ENCODE results near the gene SLC5A3. TPM values are rescaled to one million over a fixed set of nuclear protein-coding genes. Genes with fewer than 3 reads are reported as not detected.

SLC5A3 gene
- polyA plus RNA-seq, 1 donor from 2014 or later = 18.2 TPM

GRCh38 chr21:34046917-34047316 is 26.5 kb upstream of the SLC5A3 start:
- Histone ChIP-seq H3K9me3 (ENCODE audit: low read length) (no peaks in the 10 kb centered on the region), H3K4me2 (ENCODE audit: low read length) (no peak overlapping the region), H3K79me2 (replicated peaks; ENCODE audit: insufficient read depth, low read length) (no peaks in the 10 kb centered on the region), H3K4me3 (ENCODE audit: low read length) (no peak overlapping the region), H4K20me1 (ENCODE audit: insufficient read depth) (no peaks in the 10 kb centered on the region), H3K9me2 (ENCODE audit: insufficient read depth, low read length) (no peaks in the 10 kb centered on the region), H3K36me3 (ENCODE audit: insufficient read depth, low read length) (no peaks in the 10 kb centered on the region), H2AFZ (ENCODE audit: low read depth, low read length) (no peak overlapping the region), H3K27ac (ENCODE audit: low read length) (no peak overlapping the region), H3K27me3 (ENCODE audit: insufficient read depth, low read depth, low read length) (no peaks in the 10 kb centered on the region), H3F3A (ENCODE audit: insufficient read depth, low read length, poor library complexity, severe bottlenecking) (no peaks in the 10 kb centered on the region), H3K9ac (ENCODE audit: low read length) (no peak overlapping the region)
- TF ChIP-seq MXI1 (conservative IDR thresholded peaks at IDR 0.05; ENCODE audit: poor library complexity, severe bottlenecking) = no peak

- Histone ChIP-seq H3K36me3 (ENCODE audit: insufficient read depth, low read length) (no peaks in the 10 kb centered on the region), H2AFZ (ENCODE audit: low read depth, low read length) (no peak overlapping the region), H3K9me2 (ENCODE audit: insufficient read depth, low read length) (no peaks in the 10 kb centered on the region), H3K9me3 (ENCODE audit: low read length) (no peaks in the 10 kb centered on the region), H3F3A (ENCODE audit: insufficient read depth, low read length, poor library complexity, severe bottlenecking) (no peaks in the 10 kb centered on the region), H3K27me3 (ENCODE audit: insufficient read depth, low read depth, low read length) (no peaks in the 10 kb centered on the region), H3K4me2 (ENCODE audit: low read length) (no peak overlapping the region), H3K79me2 (replicated peaks; ENCODE audit: insufficient read depth, low read length) (no peaks in the 10 kb centered on the region), H3K9ac (ENCODE audit: low read length) (no peak overlapping the region), H3K4me3 (ENCODE audit: low read length) (no peak overlapping the region), H3K27ac (ENCODE audit: low read length) (no peak overlapping the region), H4K20me1 (ENCODE audit: insufficient read depth) (no peaks in the 10 kb centered on the region)
- TF ChIP-seq EP300 (conservative IDR thresholded peaks at IDR 0.05; ENCODE audit: poor library complexity, severe bottlenecking) (no peak), RAD21 (conservative IDR thresholded peaks at IDR 0.05) (no peak), TAF1 (IDR thresholded peaks at IDR 0.05; ENCODE audit: low read depth) (no peak), REST (IDR thresholded peaks at IDR 0.05; ENCODE audit: borderline replicate concordance) (no peak), SMC3 (conservative IDR thresholded peaks at IDR 0.05; ENCODE audit: poor library complexity) (no peak), POLR2AphosphoS5 (IDR thresholded peaks at IDR 0.05) (no peak), MXI1 (conservative IDR thresholded peaks at IDR 0.05; ENCODE audit: poor library complexity, severe bottlenecking) (no peak), EZH2 (IDR thresholded peaks at IDR 0.05; ENCODE audit: borderline replicate concordance, insufficient read depth, low read length, poor library complexity, severe bottlenecking) (no peak), CTCF (IDR thresholded peaks at IDR 0.05; ENCODE audit: poor library complexity, severe bottlenecking) (no peak)
Observed at GRCh38 chr21:34047835-34048234, 25.5 kb upstream of the SLC5A3 start.

- Histone ChIP-seq H4K20me1 (ENCODE audit: insufficient read depth) (no peaks in the 10 kb centered on the region), H3K9ac (ENCODE audit: low read length) (no peak overlapping the region), H3K27me3 (ENCODE audit: insufficient read depth, low read depth, low read length) (no peaks in the 10 kb centered on the region), H3K9me3 (ENCODE audit: low read length) (no peaks in the 10 kb centered on the region), H3K4me3 (ENCODE audit: low read length) (no peak overlapping the region), H3K79me2 (replicated peaks; ENCODE audit: insufficient read depth, low read length) (no peaks in the 10 kb centered on the region), H3F3A (ENCODE audit: insufficient read depth, low read length, poor library complexity, severe bottlenecking) (no peaks in the 10 kb centered on the region), H2AFZ (ENCODE audit: low read depth, low read length) (no peak overlapping the region), H3K27ac (ENCODE audit: low read length) (no peak overlapping the region), H3K9me2 (ENCODE audit: insufficient read depth, low read length) (no peaks in the 10 kb centered on the region), H3K4me2 (ENCODE audit: low read length) (no peak overlapping the region), H3K36me3 (ENCODE audit: insufficient read depth, low read length) (no peaks in the 10 kb centered on the region)
- no peak for TF ChIP-seq SMC3 (conservative IDR thresholded peaks at IDR 0.05; ENCODE audit: poor library complexity)
- TF ChIP-seq MXI1 (conservative IDR thresholded peaks at IDR 0.05; ENCODE audit: poor library complexity, severe bottlenecking) = no peak
- TF ChIP-seq REST (IDR thresholded peaks at IDR 0.05; ENCODE audit: borderline replicate concordance) = no peak
- TF ChIP-seq POLR2AphosphoS5 (IDR thresholded peaks at IDR 0.05) = no peak
- no peak for TF ChIP-seq CTCF (IDR thresholded peaks at IDR 0.05; ENCODE audit: poor library complexity, severe bottlenecking)
- no peak for TF ChIP-seq EZH2 (IDR thresholded peaks at IDR 0.05; ENCODE audit: borderline replicate concordance, insufficient read depth, low read length, poor library complexity, severe bottlenecking)
- no peak for TF ChIP-seq EP300 (conservative IDR thresholded peaks at IDR 0.05; ENCODE audit: poor library complexity, severe bottlenecking)
- TF ChIP-seq RAD21 (conservative IDR thresholded peaks at IDR 0.05) = no peak
- no peak for TF ChIP-seq TAF1 (IDR thresholded peaks at IDR 0.05; ENCODE audit: low read depth)
Observed at GRCh38 chr21:34052171-34052570, 21.2 kb upstream of the SLC5A3 start.

All from neural cell (in vitro differentiated cells).